Measurements from ENCODE around the gene MAML3. TPM values are rescaled to one million over a fixed set of nuclear protein-coding genes. Genes with fewer than 3 reads are reported as not detected.

MAML3 gene
- total RNA-seq, 1 donor from 2014 or later, result 8.0 TPM

DNA sequence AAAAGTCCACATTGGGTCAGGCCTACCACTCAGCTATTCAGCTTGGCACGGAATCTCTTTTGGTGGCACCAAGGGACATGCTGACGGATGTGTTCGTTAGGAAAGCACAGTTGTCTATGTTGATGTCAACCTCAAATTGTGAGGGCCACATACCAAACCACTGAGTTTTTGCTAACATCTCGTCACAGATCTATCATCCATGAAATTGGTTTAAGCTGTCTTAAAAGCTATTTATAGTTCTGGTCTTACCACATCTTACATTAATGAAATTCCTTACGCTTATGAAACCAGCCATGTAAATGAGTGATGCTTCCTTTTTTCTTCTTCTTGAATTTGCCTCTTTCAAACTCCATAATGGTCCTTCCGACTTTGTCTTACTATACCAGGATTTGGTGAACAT is 386.8 kb downstream of the MAML3 start:
- no peaks in the 10 kb centered on the region for H3K27me3 Mint-ChIP-seq (ENCODE audit: unreplicated experiment)
- peaks cover 3% of the 10 kb centered on the region for H3K4me1 Mint-ChIP-seq (ENCODE audit: unreplicated experiment)
- TF ChIP-seq, protein P1, sequence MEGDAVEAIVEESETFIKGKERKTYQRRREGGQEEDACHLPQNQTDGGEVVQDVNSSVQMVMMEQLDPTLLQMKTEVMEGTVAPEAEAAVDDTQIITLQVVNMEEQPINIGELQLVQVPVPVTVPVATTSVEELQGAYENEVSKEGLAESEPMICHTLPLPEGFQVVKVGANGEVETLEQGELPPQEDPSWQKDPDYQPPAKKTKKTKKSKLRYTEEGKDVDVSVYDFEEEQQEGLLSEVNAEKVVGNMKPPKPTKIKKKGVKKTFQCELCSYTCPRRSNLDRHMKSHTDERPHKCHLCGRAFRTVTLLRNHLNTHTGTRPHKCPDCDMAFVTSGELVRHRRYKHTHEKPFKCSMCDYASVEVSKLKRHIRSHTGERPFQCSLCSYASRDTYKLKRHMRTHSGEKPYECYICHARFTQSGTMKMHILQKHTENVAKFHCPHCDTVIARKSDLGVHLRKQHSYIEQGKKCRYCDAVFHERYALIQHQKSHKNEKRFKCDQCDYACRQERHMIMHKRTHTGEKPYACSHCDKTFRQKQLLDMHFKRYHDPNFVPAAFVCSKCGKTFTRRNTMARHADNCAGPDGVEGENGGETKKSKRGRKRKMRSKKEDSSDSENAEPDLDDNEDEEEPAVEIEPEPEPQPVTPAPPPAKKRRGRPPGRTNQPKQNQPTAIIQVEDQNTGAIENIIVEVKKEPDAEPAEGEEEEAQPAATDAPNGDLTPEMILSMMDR (IDR thresholded peaks at IDR 0.05), result no peak
- DNase-seq (ENCODE audit: extremely low spot score, unreplicated experiment), result peak; percentile 10
- no peaks in the 10 kb centered on the region for H3K9me3 Mint-ChIP-seq (ENCODE audit: unreplicated experiment)
- no peak overlapping the region for H3K4me3 Mint-ChIP-seq (ENCODE audit: unreplicated experiment)
- H3K36me3 Mint-ChIP-seq (ENCODE audit: unreplicated experiment), result no peaks in the 10 kb centered on the region
- no peak overlapping the region for H3K27ac Mint-ChIP-seq (ENCODE audit: unreplicated experiment)

DNA sequence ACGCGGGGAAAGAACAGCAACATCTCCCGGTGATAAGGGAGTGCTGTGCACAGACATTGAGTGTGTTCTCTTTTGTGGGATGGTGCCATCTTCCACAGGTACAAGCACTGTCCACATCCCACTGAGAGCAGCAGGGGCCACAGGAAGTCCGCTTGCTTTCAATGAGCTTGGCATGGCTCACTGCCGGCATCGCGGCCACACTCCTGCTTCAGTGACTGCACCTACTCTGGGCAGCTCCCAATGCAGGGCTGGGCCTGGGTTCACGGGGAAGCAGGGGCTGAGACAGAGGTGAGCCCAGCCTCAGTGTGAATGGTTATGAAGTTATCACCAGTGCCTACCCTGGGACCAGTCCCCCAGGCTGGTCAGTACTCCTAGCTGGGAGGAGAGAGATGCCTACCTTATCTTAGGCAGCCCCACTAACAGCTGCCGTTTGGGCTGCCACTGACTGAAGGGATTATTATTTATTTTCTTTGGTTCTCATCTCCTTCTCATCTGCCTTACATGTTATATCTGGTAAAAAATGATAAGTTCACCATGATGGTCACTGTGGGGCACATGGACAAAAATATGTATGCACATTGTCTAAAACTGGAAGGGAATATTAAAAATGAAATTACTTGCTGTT is 389.2 kb downstream of the MAML3 start:
- Mint-ChIP-seq H3K9me3 (ENCODE audit: unreplicated experiment) (no peaks in the 10 kb centered on the region), H3K27me3 (ENCODE audit: unreplicated experiment) (no peaks in the 10 kb centered on the region), H3K4me1 (ENCODE audit: unreplicated experiment) (peaks cover 3% of the 10 kb centered on the region), H3K36me3 (ENCODE audit: unreplicated experiment) (no peaks in the 10 kb centered on the region), H3K4me3 (ENCODE audit: unreplicated experiment) (no peak overlapping the region), H3K27ac (ENCODE audit: unreplicated experiment) (no peak overlapping the region)
- no peak for DNase-seq (ENCODE audit: extremely low spot score, unreplicated experiment)
- TF ChIP-seq, protein P1 (IDR thresholded peaks at IDR 0.05), result no peak

DNA sequence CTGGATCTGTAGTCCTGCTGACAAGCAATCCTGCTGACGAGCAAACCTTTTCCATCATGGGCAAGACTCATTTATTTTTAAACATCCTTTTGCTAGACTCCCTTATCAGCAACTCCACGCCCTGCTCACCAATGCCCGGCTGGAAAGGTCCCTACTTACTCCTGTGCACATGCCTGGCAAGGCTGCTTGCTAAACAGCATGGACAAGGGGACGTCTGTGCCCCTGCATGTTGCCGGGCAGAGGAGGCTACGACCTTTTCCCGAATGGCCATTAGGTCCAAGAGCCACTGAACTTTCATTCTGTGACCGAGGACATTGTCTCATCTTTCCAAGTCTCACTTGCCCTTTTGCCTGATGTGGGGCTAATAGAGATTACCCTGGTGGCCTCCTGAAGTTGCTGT is 389.8 kb downstream of the MAML3 start:
- H3K36me3 Mint-ChIP-seq (ENCODE audit: unreplicated experiment), result no peaks in the 10 kb centered on the region
- TF ChIP-seq, protein P1 (IDR thresholded peaks at IDR 0.05), result no peak
- no peak overlapping the region for H3K27ac Mint-ChIP-seq (ENCODE audit: unreplicated experiment)
- H3K27me3 Mint-ChIP-seq (ENCODE audit: unreplicated experiment), result no peaks in the 10 kb centered on the region
- peaks cover 3% of the 10 kb centered on the region for H3K4me1 Mint-ChIP-seq (ENCODE audit: unreplicated experiment)
- no peak overlapping the region for H3K4me3 Mint-ChIP-seq (ENCODE audit: unreplicated experiment)
- H3K9me3 Mint-ChIP-seq (ENCODE audit: unreplicated experiment), result no peaks in the 10 kb centered on the region
- DNase-seq (ENCODE audit: extremely low spot score, unreplicated experiment), result peak; percentile 36

DNA sequence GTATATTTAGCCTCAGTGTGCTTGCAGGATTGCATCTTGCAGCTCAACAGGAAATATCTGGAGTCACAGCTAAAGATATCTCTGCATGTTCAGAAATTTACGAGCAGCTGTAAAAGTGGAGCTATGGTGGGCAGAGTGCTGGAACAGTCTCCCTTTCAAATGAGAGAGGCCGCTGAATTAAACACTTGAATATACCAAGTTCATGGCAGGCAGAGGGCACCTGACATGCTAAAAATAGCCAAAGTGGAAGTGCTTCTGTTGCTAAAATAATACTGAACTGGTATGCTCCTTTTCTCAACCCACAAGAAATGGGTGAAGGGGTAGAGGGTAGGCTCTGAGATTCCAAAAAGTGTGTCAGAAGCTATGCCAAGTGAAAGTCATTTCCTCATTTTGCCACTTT is 390.3 kb downstream of the MAML3 start:
- no peak for DNase-seq (ENCODE audit: extremely low spot score, unreplicated experiment)
- Mint-ChIP-seq H3K36me3 (ENCODE audit: unreplicated experiment) (no peaks in the 10 kb centered on the region), H3K27ac (ENCODE audit: unreplicated experiment) (no peak overlapping the region), H3K4me1 (ENCODE audit: unreplicated experiment) (peaks cover 3% of the 10 kb centered on the region), H3K4me3 (ENCODE audit: unreplicated experiment) (no peak overlapping the region), H3K27me3 (ENCODE audit: unreplicated experiment) (no peaks in the 10 kb centered on the region), H3K9me3 (ENCODE audit: unreplicated experiment) (no peaks in the 10 kb centered on the region)
- TF ChIP-seq, protein P1 (IDR thresholded peaks at IDR 0.05), result no peak

DNA sequence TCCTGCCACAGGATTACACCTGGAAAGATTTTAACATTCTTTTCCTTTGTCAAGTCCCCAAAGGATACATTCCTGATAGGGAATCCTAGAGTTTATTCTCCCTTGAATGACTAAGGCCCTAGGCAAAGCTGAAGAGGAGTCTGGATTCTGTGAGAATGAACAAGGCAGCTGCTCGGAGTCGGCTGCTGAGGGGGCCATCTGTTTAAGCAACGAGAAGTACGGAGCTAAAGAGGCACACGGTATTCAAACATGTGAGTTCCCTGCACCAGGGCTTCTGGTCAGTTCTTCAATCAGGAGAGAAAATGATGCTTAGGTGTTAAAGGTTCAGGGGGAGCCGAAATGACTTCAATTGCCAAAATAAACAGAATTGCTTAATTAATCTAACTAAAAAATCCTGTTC is 390.8 kb downstream of the MAML3 start:
- H3K4me3 Mint-ChIP-seq (ENCODE audit: unreplicated experiment), result no peak overlapping the region
- peak; percentile 30 for DNase-seq (ENCODE audit: extremely low spot score, unreplicated experiment)
- no peaks in the 10 kb centered on the region for H3K36me3 Mint-ChIP-seq (ENCODE audit: unreplicated experiment)
- H3K9me3 Mint-ChIP-seq (ENCODE audit: unreplicated experiment), result no peaks in the 10 kb centered on the region
- H3K4me1 Mint-ChIP-seq (ENCODE audit: unreplicated experiment), result peaks cover 3% of the 10 kb centered on the region
- TF ChIP-seq, protein P1 (IDR thresholded peaks at IDR 0.05), result no peak
- H3K27me3 Mint-ChIP-seq (ENCODE audit: unreplicated experiment), result no peaks in the 10 kb centered on the region
- no peak overlapping the region for H3K27ac Mint-ChIP-seq (ENCODE audit: unreplicated experiment)
